Left lung (tissue), 10 donors: ENCODE results near the gene PDSS2. TPM values are rescaled to one million over a fixed set of nuclear protein-coding genes. Genes with fewer than 3 reads are reported as not detected.
"Not testable (repeated sequence)": the region's sequence is repeated elsewhere in the genome, so short reads cannot be mapped to it uniquely, and the experiment has no call there.

Experiments
- ATAC-seq: fragments of 200-7000 bp; cut with Tn5 transposase; one replicate; pipeline ENCODE4 v1.9.1; 2020; ENCODE audit warnings: moderate library complexity
- DNase-seq, 4 donors: peaks; one replicate each; pipeline ENCODE4 v3.0.0-alpha.2; 2013 to 2020
- H3K27ac ChIP-seq, 2 donors: fragments of 200-600 bp; sonication (generic) in 1 of 2; one replicate each; pipeline versions ENCODE4 v1.5.0 to v1.8.0; 2020 to 2021
- H3K27me3 ChIP-seq, 2 donors: fragments of 200-600 bp; sonication (generic) in 1 of 2; one replicate each; pipeline versions ENCODE4 v1.5.0 to v1.8.0; 2020 to 2021
- H3K36me3 ChIP-seq, 2 donors: fragments of 200-600 bp; sonication (generic) in 1 of 2; one replicate each; pipeline versions ENCODE4 v1.5.0 to v1.8.0; 2020 to 2021
- H3K4me1 ChIP-seq, 2 donors: fragments of 200-600 bp; one replicate each; pipeline ENCODE4 v1.8.0; 2021
- H3K4me3 ChIP-seq, 2 donors: fragments of 200-600 bp; sonication (generic) in 1 of 2; one replicate each; pipeline versions ENCODE4 v1.5.0 to v1.8.0; 2020 to 2021; ENCODE audit warnings: mild to moderate bottlenecking in 1 of 2
- H3K9me3 ChIP-seq, 2 donors: fragments of 200-600 bp; sonication (generic) in 1 of 2; one replicate each; pipeline versions ENCODE4 v1.5.0 to v1.8.0; 2020 to 2021
- CTCF ChIP-seq, 2 donors: fragments of 200-600 bp; sonication (generic) in 1 of 2; IDR thresholded peaks; one replicate each; pipeline versions ENCODE4 v1.5.0 to v1.8.0; 2021; ENCODE audit warnings: antibody characterized with exemption in 2 of 2
- intact Hi-C, 2 donors: fragments of 100-400 bp; cut with DNase I; formaldehyde crosslinking; loops; one replicate each; pipeline versions ENCODE4 v1.11.2 to v1.14.2; 2022
- polyA plus RNA-seq, 6 donors: library from polyadenylated mRNA; unstranded; fragments of 120-200 nt; gene quantifications; one replicate each; pipeline ENCODE4 v1.2.1, GENCODE V29; 2013; ENCODE audit not compliant: insufficient read length in 6 of 6
- total RNA-seq, 2 donors: library from RNA; stranded (reverse); fragmentation: NEBNext Ultra II Directional; extraction: Animal tissue kit (Norgen Biotek cat#: 25700); gene quantifications; one replicate each; pipeline ENCODE4 v1.2.1, GENCODE V29; 2021
- donor health status: DM: no; HTN: yes; CAD: no.
- donor health status: DM: no; HTN: no; CAD: no.

The PDSS2 gene
- total and polyA plus RNA-seq, 8 donors: 13.9 to 20.6 (median 16.4) TPM

GRCh38 chr6:107144666-107145065 lies 314.7 kb downstream of the PDSS2 start:
- Histone ChIP-seq H3K4me3 (no peak overlapping the region), H3K27ac (no peak overlapping the region), H3K9me3 (no peaks in the 10 kb centered on the region), H3K36me3 (no peaks in the 10 kb centered on the region), H3K4me1 (no peaks in the 10 kb centered on the region), H3K27me3 (no peaks in the 10 kb centered on the region)
- ATAC-seq: no peak
- no peak for TF ChIP-seq CTCF (IDR thresholded peaks at IDR 0.05)
- intact Hi-C loops: no loop called here
- no peak for DNase-seq

- no peak for ATAC-seq
- Histone ChIP-seq H3K4me3 (no peak overlapping the region), H3K27me3 (no peaks in the 10 kb centered on the region), H3K36me3 (no peaks in the 10 kb centered on the region), H3K4me1 (no peaks in the 10 kb centered on the region), H3K9me3 (no peaks in the 10 kb centered on the region), H3K27ac (no peak overlapping the region)
- TF ChIP-seq CTCF (IDR thresholded peaks at IDR 0.05): no peak
- DNase-seq: no peak
- intact Hi-C loops: no loop called here
Observed at GRCh38 chr6:107144014-107144413, 315.4 kb downstream of the PDSS2 start.

- Histone ChIP-seq H3K27ac (no peak overlapping the region), H3K27me3 (no peaks in the 10 kb centered on the region), H3K9me3 (no peaks in the 10 kb centered on the region), H3K4me3 (no peak overlapping the region), H3K4me1 (no peaks in the 10 kb centered on the region), H3K36me3 (no peaks in the 10 kb centered on the region)
- DNase-seq: no peak
- intact Hi-C loops: no loop called here
- peak; percentile 52 for ATAC-seq
- TF ChIP-seq CTCF (IDR thresholded peaks at IDR 0.05): no peak
Observed at GRCh38 chr6:107140581-107140980, 318.8 kb downstream of the PDSS2 start.

- DNase-seq, ATAC-seq, intact Hi-C loops, H3K4me3 ChIP-seq, H3K36me3 ChIP-seq, H3K4me1 ChIP-seq, H3K9me3 ChIP-seq, H3K27me3 ChIP-seq, H3K27ac ChIP-seq: not testable (repeated sequence)
Observed at GRCh38 chr6:107136324-107136723, 323.0 kb downstream of the PDSS2 start.

GRCh38 chr6:107135048-107135680 lies 324.2 kb downstream of the PDSS2 start:
- H3K4me3 ChIP-seq, H3K9me3 ChIP-seq, DNase-seq, H3K36me3 ChIP-seq, H3K27me3 ChIP-seq, H3K4me1 ChIP-seq, intact Hi-C loops, ATAC-seq, H3K27ac ChIP-seq: not testable (repeated sequence)

- H3K4me3 ChIP-seq: no peak overlapping the region
- intact Hi-C loops: no loop called here
- no peaks in the 10 kb centered on the region for H3K4me1 ChIP-seq
- no peak for ATAC-seq
- no peak overlapping the region for H3K27ac ChIP-seq
- TF ChIP-seq CTCF (IDR thresholded peaks at IDR 0.05): peak in 1 of 2 donors; percentile 22
- DNase-seq: peak in 1 of 4 donors; percentile 45
- H3K36me3 ChIP-seq: no peaks in the 10 kb centered on the region
- no peaks in the 10 kb centered on the region for H3K9me3 ChIP-seq
- H3K27me3 ChIP-seq: no peaks in the 10 kb centered on the region
Observed at GRCh38 chr6:107132330-107132954, 326.9 kb downstream of the PDSS2 start.
